ENCODE measurements around the gene GPATCH11.

Gene GPATCH11

DNA sequence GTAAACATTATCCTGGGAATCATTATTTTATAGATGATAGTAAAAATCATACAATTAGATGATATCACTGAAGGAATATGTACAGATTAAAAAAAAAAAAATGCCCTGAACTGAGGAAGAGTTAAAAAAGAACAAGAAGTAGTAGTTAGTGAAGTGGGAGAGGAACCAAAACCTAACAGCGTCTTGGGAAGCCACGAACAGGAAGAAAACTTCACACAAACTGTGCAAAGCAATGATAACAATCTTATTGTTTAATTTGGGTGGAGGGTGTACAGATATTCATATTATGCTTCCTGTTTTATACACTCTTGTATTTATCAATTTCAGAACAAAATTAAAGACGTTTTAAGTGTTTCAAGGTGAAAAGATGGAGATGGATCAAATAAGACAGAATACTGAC is 3.6 kb upstream of the GPATCH11 start:
- Histone ChIP-seq H3K36me3 (ENCODE audit: control insufficient read depth, insufficient read depth, low read length) (peaks cover 3% of the 10 kb centered on the region), H3K4me3 (ENCODE audit: low read depth, low read length) (no peak overlapping the region), H3K9me3 (ENCODE audit: control insufficient read depth, insufficient read depth, low read length) (no peaks in the 10 kb centered on the region), H3K9ac (ENCODE audit: low read depth, low read length) (no peak overlapping the region), H3K4me1 (ENCODE audit: control insufficient read depth, insufficient read depth, low read length) (no peaks in the 10 kb centered on the region), H3K27me3 (ENCODE audit: control insufficient read depth, insufficient read depth, low read length) (no peaks in the 10 kb centered on the region)

DNA sequence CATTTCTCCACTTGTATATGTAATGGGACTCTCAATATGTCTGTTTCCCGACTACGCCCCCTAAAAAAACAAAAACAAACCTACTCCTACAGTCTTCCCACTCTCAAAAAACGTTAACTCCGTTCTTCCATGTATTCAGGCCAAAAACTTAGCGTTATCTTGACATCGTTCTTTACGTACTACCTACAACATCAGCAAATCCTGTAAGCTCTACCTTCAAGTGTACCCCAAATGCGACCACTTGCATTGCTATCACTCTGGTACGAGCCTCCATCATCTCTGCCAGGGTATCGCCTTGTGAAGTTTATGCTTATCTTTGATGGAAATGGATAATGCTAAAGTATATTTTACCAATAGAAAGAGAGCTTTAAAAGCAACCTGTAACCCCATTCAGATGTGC is 479 bp downstream of the GPATCH11 start:
- no peaks in the 10 kb centered on the region for H3K4me1 ChIP-seq (ENCODE audit: control insufficient read depth, insufficient read depth, low read length)
- H3K27me3 ChIP-seq (ENCODE audit: control insufficient read depth, insufficient read depth, low read length), result no peaks in the 10 kb centered on the region
- no peaks in the 10 kb centered on the region for H3K36me3 ChIP-seq (ENCODE audit: control insufficient read depth, insufficient read depth, low read length)
- peak overlapping the region; percentile 40 for H3K9ac ChIP-seq (ENCODE audit: low read depth, low read length)
- H3K4me3 ChIP-seq (ENCODE audit: low read depth, low read length), result peak overlapping the region; percentile 89
- H3K9me3 ChIP-seq (ENCODE audit: control insufficient read depth, insufficient read depth, low read length), result no peaks in the 10 kb centered on the region

DNA sequence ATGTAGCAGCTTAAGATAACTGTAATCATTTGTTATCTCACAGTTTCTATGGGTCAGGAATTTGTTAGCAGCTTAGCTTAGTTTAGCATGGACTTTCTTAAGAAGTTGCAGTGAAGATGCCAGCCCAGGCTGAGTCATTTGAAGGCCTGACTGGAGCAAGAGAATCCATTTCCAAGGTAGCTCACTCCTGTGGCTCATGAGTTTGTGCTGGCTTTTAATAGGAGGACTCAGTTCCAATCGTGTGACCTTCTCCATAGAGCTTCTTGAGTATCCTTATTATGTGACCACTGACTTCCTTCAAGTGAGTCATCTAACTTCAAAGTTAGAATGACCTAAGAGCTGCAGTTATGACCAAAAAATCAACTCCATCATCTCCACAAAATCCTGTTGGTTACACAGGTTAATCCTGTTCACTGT is 1.4 kb downstream of the GPATCH11 start:
- Histone ChIP-seq H3K9ac (ENCODE audit: low read depth, low read length) (no peak overlapping the region), H3K4me3 (ENCODE audit: low read depth, low read length) (no peak overlapping the region), H3K9me3 (ENCODE audit: control insufficient read depth, insufficient read depth, low read length) (no peaks in the 10 kb centered on the region), H3K4me1 (ENCODE audit: control insufficient read depth, insufficient read depth, low read length) (no peaks in the 10 kb centered on the region), H3K27me3 (ENCODE audit: control insufficient read depth, insufficient read depth, low read length) (no peaks in the 10 kb centered on the region), H3K36me3 (ENCODE audit: control insufficient read depth, insufficient read depth, low read length) (no peaks in the 10 kb centered on the region)

DNA sequence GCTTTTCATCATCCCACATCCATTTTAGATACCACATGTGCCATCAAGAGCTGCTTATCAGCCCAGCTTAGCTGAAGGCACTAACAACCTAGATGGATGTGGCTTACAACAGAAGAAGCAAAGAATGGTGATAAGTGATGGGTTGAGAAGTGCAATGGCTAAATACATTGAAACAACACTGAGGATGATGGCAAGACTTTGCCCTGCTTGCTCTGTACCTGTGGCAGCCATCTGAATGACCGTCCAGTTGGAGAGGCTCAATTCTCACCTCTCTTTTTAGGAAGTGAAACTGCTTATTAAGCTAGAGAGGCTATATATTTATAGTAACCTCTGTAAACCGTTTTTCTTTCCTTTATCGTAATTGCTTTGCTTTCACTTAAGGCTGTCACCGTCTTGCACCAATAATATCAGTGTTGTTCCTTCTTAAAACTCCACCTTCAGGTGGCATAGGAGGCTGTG is 5.7 kb downstream of the GPATCH11 start:
- no peaks in the 10 kb centered on the region for H3K36me3 ChIP-seq (ENCODE audit: control insufficient read depth, insufficient read depth, low read length)
- no peak overlapping the region for H3K9ac ChIP-seq (ENCODE audit: low read depth, low read length)
- no peak overlapping the region for H3K4me3 ChIP-seq (ENCODE audit: low read depth, low read length)
- H3K9me3 ChIP-seq (ENCODE audit: control insufficient read depth, insufficient read depth, low read length), result no peaks in the 10 kb centered on the region
- no peaks in the 10 kb centered on the region for H3K27me3 ChIP-seq (ENCODE audit: control insufficient read depth, insufficient read depth, low read length)
- H3K4me1 ChIP-seq (ENCODE audit: control insufficient read depth, insufficient read depth, low read length), result no peaks in the 10 kb centered on the region

DNA sequence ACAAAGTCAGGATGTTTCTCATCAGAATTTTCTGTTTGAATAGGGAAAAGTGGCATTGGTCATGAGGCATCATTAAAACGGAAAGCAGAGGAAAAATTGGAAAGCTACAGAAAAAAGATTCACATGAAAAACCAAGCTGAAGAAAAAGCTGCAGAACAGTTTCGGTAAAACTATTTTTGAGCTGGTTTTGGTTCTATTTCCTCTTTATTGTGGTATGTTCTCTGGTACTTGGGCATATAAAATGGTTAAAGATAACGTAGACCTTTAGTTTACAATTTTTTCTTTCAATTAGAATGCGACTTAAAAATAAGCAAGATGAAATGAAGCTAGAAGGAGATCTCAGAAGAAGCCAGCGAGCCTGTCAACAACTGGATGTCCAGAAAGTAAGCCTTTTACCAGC is 7.6 kb downstream of the GPATCH11 start:
- no peaks in the 10 kb centered on the region for H3K36me3 ChIP-seq (ENCODE audit: control insufficient read depth, insufficient read depth, low read length)
- H3K9me3 ChIP-seq (ENCODE audit: control insufficient read depth, insufficient read depth, low read length), result no peaks in the 10 kb centered on the region
- no peak overlapping the region for H3K9ac ChIP-seq (ENCODE audit: low read depth, low read length)
- H3K4me3 ChIP-seq (ENCODE audit: low read depth, low read length), result no peak overlapping the region
- no peaks in the 10 kb centered on the region for H3K27me3 ChIP-seq (ENCODE audit: control insufficient read depth, insufficient read depth, low read length)
- no peaks in the 10 kb centered on the region for H3K4me1 ChIP-seq (ENCODE audit: control insufficient read depth, insufficient read depth, low read length)

DNA sequence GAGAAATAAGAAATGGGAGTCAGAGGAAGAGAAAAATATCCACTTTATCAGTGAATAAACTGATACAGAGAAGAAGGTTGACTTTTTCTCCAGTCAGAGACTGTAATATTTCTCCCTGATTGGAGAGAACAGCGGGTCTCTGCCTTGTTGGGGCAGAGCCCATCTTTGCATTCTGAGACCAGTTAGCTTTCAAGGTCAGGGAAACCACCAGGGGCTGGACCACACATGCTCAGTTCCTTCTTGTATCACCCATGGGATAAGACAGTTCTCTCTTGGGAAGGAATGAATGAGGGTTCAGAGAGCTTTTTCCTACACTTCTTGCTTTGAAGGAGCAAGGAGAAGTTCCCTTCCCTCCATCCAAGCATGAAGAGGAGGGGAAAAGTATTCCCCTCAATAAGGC is 12.2 kb downstream of the GPATCH11 start:
- no peaks in the 10 kb centered on the region for H3K27me3 ChIP-seq (ENCODE audit: control insufficient read depth, insufficient read depth, low read length)
- H3K36me3 ChIP-seq (ENCODE audit: control insufficient read depth, insufficient read depth, low read length), result no peaks in the 10 kb centered on the region
- H3K9ac ChIP-seq (ENCODE audit: low read depth, low read length), result no peak overlapping the region
- H3K4me3 ChIP-seq (ENCODE audit: low read depth, low read length), result no peak overlapping the region
- no peaks in the 10 kb centered on the region for H3K9me3 ChIP-seq (ENCODE audit: control insufficient read depth, insufficient read depth, low read length)
- H3K4me1 ChIP-seq (ENCODE audit: control insufficient read depth, insufficient read depth, low read length), result no peaks in the 10 kb centered on the region

DNA sequence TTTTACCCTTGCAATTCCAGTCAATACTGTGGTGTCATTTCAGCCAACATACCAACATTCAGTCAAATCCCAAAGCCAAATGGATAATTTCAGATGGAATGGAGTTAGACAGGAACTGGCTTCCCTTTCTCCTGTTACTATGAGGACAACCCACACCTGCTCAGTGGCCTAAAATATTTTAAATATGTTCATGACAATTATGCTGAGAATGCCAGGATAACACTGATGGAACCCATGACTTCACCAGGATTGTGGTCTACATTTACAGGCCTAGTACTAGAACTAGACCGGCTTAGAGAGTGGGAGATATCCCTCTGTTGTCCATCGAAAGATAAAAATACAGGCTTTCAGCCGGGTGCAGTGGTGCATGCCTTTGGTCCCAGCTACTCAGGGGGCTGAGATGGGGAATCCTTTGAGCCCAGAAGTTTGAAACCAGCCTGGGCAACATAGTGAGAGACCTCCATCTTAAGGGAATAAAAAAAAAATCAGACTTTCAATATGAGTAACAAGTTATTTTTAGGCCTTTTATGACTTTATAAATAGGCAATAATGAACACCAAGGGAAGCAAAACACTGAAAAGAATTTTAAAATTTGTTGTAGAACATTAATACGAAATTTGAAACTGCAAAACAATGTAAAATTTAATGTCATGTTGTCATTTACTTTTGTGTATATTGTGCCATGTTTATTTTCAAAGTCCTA is 14.2 kb downstream of the GPATCH11 start:
- no peaks in the 10 kb centered on the region for H3K36me3 ChIP-seq (ENCODE audit: control insufficient read depth, insufficient read depth, low read length)
- no peak overlapping the region for H3K9ac ChIP-seq (ENCODE audit: low read depth, low read length)
- no peaks in the 10 kb centered on the region for H3K4me1 ChIP-seq (ENCODE audit: control insufficient read depth, insufficient read depth, low read length)
- H3K9me3 ChIP-seq (ENCODE audit: control insufficient read depth, insufficient read depth, low read length), result no peaks in the 10 kb centered on the region
- no peak overlapping the region for H3K4me3 ChIP-seq (ENCODE audit: low read depth, low read length)
- H3K27me3 ChIP-seq (ENCODE audit: control insufficient read depth, insufficient read depth, low read length), result no peaks in the 10 kb centered on the region

DNA sequence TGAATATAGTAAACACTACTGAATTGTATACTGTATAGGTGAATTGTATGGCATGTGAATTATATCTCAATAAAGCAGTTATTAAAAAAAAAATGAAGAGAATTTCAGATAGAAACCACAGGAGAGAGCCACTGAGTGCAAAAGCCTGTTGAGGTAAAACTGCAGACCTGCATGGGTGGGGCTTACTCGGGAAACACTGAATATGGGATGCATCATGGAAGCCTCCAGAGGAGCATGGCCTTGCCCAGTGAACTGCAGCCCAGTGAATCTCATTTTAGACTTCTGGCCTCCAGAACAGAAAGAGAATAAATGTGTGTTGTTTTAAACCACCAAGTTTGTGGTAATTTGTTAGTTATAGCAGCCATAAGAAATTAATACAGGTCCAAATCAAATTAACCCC is 15.7 kb downstream of the GPATCH11 start:
- no peak overlapping the region for H3K4me3 ChIP-seq (ENCODE audit: low read depth, low read length)
- no peaks in the 10 kb centered on the region for H3K4me1 ChIP-seq (ENCODE audit: control insufficient read depth, insufficient read depth, low read length)
- H3K27me3 ChIP-seq (ENCODE audit: control insufficient read depth, insufficient read depth, low read length), result no peaks in the 10 kb centered on the region
- H3K36me3 ChIP-seq (ENCODE audit: control insufficient read depth, insufficient read depth, low read length), result no peaks in the 10 kb centered on the region
- no peak overlapping the region for H3K9ac ChIP-seq (ENCODE audit: low read depth, low read length)
- H3K9me3 ChIP-seq (ENCODE audit: control insufficient read depth, insufficient read depth, low read length), result no peaks in the 10 kb centered on the region

DNA sequence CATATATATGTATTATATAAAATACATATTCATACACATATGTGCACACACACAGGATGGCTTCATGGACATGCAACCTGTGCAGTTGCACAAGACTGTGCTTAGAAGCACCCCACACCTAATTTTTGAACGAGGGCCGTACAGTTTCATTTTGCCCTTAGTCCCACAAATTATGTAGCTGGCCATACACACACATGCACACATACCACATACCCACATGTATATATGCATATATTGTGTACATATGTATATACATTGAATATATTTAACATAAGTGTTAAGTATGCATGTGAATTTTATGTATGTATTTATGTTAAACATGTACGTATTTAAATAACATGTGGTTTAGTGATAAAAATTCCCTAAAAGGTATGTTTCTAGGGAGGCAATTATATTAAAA is 18.3 kb downstream of the GPATCH11 start:
- peaks cover 7% of the 10 kb centered on the region for H3K4me1 ChIP-seq (ENCODE audit: control insufficient read depth, insufficient read depth, low read length)
- H3K9me3 ChIP-seq (ENCODE audit: control insufficient read depth, insufficient read depth, low read length), result no peaks in the 10 kb centered on the region
- no peak overlapping the region for H3K9ac ChIP-seq (ENCODE audit: low read depth, low read length)
- no peaks in the 10 kb centered on the region for H3K27me3 ChIP-seq (ENCODE audit: control insufficient read depth, insufficient read depth, low read length)
- H3K36me3 ChIP-seq (ENCODE audit: control insufficient read depth, insufficient read depth, low read length), result no peaks in the 10 kb centered on the region
- no peak overlapping the region for H3K4me3 ChIP-seq (ENCODE audit: low read depth, low read length)

DNA sequence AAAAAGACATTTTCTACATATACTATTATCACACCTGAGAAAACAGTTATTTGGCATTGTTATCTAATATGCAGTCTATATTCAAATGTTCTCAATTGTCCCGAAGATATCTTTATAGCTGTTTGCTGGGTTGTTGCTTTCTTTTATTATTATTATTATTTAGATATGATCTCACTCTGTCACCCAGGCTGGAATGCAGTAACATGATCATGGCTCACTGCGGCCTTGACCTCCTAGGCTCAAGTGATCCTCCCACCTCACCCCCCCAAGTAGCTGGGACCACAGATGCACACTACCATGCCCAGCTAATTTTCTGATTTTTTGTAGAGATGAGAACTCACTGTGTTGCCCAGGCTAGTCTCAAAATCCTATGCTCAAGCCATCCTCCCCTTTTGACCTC is 19.9 kb downstream of the GPATCH11 start:
- H3K4me3 ChIP-seq (ENCODE audit: low read depth, low read length), result no peak overlapping the region
- H3K27me3 ChIP-seq (ENCODE audit: control insufficient read depth, insufficient read depth, low read length), result no peaks in the 10 kb centered on the region
- no peaks in the 10 kb centered on the region for H3K9me3 ChIP-seq (ENCODE audit: control insufficient read depth, insufficient read depth, low read length)
- peaks cover 3% of the 10 kb centered on the region for H3K36me3 ChIP-seq (ENCODE audit: control insufficient read depth, insufficient read depth, low read length)
- no peak overlapping the region for H3K9ac ChIP-seq (ENCODE audit: low read depth, low read length)
- H3K4me1 ChIP-seq (ENCODE audit: control insufficient read depth, insufficient read depth, low read length), result peaks cover 7% of the 10 kb centered on the region

DNA sequence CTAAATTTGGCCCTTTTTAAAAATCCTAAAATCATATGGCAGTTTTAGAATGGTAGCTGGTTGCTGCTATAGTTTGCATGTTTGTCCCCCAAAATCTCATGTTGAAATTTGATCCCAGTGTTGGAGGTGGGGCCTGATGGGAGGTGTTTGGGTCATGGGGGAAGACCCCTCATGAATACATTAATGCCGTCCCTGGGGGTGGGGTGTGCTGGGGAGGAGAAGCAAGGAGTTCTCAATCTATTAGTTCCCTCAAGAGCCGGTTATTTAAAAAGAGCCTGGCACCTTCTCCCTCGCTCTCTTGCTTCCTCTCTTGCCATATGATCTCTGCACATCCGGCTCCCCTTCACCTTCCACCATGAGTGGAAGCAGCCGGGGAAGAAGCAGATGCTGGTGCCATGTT is 20.8 kb downstream of the GPATCH11 start:
- H3K4me1 ChIP-seq (ENCODE audit: control insufficient read depth, insufficient read depth, low read length), result peaks cover 7% of the 10 kb centered on the region

DNA sequence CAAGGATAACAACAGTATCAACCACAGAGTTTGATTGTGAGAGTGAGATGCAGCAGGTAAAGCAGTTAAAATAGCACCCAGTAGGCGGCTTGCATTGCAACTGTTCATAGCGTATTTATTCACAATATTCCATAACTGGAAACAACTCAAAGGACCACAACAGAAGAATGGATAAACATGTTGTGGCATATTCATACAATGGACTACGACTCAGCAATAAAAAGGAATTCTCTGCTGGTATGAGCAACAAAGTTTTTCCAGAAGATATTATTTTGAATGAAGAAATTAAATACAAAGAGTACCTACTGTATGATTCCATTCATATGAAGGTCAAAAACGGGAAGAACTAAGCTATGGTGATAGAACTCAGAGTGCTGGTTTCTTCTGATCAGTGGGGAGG is 25.2 kb downstream of the GPATCH11 start:
- Histone ChIP-seq H3K4me3 (ENCODE audit: low read depth, low read length) (no peak overlapping the region), H3K36me3 (ENCODE audit: control insufficient read depth, insufficient read depth, low read length) (peaks cover 3% of the 10 kb centered on the region), H3K9me3 (ENCODE audit: control insufficient read depth, insufficient read depth, low read length) (no peaks in the 10 kb centered on the region), H3K27me3 (ENCODE audit: control insufficient read depth, insufficient read depth, low read length) (no peaks in the 10 kb centered on the region), H3K9ac (ENCODE audit: low read depth, low read length) (no peak overlapping the region), H3K4me1 (ENCODE audit: control insufficient read depth, insufficient read depth, low read length) (peaks cover 7% of the 10 kb centered on the region)

More for the DNA sequence above, 20.8 kb downstream of the GPATCH11 start:
- no peak overlapping the region for H3K9ac ChIP-seq (ENCODE audit: low read depth, low read length)
- no peaks in the 10 kb centered on the region for H3K9me3 ChIP-seq (ENCODE audit: control insufficient read depth, insufficient read depth, low read length)
- H3K36me3 ChIP-seq (ENCODE audit: control insufficient read depth, insufficient read depth, low read length), result peaks cover 3% of the 10 kb centered on the region
- no peak overlapping the region for H3K4me3 ChIP-seq (ENCODE audit: low read depth, low read length)
- no peaks in the 10 kb centered on the region for H3K27me3 ChIP-seq (ENCODE audit: control insufficient read depth, insufficient read depth, low read length)

Measured in iPS-15b (cell line).